ENCODE measurements around the gene NISCH.

NISCH gene

GRCh38 chr3:52493232-52494017 lies 38.0 kb downstream of the NISCH start:
- DNase-seq, result peak in 1 of 2 experiments; percentile 55

DNA sequence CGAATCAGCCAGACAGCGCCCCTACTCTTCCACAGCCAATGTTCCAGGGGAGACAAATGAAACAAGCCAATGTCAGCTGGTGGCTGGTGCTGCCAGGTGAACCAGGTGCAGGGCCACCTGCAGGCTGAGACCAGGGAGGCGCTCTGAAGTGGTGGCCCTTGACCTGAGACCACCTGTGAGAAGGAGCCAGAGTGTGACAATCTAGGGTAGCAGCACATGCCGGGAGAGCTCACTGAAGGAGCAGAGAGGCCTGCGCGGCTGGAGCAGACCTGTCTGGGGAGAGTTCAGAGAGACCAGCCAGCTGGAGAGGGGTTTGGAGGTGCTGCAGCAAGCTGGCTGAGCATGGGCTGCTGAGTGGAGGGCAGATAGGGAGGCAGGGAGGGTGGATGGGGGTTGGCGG lies 39.0 kb downstream of the NISCH start:
- peak; percentile 14 to 65 for DNase-seq

DNA sequence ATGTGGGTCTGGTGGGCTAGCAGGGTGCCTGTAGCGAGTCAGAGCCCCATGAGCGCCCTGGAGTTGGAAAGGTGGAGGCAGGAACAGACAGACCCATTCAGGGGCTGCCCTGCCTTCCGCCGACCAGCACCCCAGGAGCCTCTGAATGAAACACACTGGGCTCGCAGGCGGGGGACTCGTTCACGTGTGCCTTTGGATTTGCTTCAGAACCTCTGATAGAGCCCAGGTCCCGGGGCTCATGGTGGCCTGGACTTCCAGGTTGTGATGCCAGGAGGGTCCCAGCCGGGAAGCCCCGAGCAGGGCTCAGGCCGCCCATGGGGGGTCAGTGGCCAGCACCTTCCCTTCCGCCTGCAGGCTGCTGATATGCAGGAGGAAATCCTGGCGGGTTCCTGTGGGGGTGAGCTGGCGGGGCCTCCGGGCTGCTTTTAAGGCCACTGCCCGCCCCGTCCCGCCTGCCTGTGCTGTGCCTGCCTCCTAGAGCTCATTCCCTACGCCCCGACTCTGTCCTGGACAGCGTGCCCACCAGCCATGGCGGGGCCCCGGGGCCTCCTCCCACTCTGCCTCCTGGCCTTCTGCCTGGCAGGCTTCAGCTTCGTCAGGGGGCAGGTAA lies 39.6 kb downstream of the NISCH start, which contains the start of gene STAB1:
Gene STAB1, plus strand, starts transcription at position 453 of the 610 bp plus-strand sequence. Its CDS starts 76 bp downstream, at position 529.
- DNase-seq, result no peak

GRCh38 chr3:52495777-52496602 lies 40.6 kb downstream of the NISCH start:
- no peak for DNase-seq

DNA sequence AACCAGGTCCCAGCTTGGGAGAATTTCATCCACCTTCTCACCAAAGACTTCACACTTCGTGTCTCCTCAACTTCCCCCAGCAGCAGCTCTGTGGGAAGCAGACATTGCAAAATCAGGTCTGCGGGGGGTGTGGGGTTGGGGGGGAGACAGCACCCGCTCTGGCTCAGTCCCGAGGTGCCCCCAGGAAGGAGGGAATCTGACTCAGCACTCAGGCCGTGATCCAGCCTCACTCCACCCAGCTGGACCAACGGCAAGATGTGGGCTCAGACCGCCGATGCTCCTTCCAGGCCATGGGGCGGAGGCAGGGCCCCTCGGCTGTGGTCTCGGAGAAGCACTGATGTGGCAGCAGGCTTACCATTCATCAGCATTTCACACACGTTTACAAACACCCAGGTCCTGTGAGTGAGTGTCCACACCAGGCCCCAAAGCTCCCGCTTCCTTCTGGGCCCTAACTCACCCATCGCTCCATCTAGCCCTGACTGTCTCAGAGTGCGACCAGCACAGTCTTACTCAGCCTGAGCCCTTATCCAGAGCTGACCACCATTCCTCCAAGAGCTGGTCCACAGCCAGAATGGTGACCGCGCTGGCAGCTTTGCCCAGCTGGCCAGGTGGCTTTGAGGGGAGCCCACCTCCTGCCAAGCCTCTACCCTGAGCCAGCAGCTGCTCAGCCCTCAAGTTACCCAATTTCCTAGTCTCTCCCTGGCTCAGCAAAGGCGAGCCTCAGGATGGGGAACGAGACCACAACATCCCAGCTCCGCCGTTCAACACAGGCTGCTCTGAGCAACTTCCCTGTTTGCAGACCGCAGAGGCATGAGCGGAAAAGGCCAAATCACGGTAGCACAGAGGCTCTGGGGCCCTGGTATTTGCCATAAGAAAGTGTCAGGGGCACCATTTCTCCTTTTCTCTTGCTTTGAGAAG lies 43.0 kb downstream of the NISCH start:
- no peak for DNase-seq

DNA sequence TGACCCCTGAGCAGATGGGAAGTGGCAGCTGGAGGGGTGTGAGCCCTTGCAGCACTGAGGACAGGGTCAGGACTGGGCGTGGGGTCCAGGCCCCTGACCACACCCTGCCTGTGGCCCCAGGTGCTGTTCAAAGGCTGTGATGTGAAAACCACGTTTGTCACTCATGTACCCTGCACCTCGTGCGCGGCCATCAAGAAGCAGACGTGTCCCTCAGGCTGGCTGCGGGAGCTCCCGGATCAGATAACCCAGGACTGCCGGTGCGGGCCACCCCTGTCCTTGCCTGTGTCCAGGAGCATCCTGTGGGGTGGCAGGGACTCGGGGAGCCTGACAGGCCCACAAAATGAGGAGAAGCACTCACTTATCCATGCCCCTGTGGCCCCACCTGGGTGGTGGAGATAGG lies 45.6 kb downstream of the NISCH start:
- no peak for DNase-seq

DNA sequence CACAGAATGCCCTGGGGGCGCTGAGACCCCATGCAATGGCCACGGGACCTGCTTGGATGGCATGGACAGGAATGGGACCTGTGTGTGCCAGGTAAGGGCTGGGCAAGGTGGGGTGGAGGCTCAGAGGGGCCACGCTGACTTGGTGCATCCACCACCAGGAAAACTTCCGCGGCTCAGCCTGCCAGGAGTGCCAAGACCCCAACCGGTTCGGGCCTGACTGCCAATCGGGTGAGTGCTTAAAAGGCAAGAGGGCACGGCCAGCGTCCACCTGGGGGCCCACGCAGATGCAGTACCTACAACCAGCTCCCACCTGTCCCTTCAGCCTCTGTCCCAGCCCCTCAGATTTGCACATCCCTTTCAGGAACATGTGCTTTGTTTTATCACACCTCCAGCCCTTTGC lies 46.6 kb downstream of the NISCH start:
- DNase-seq, result no peak

GRCh38 chr3:52502808-52503350 lies 47.5 kb downstream of the NISCH start:
- DNase-seq, result no peak

GRCh38 chr3:52503788-52504424 lies 48.5 kb downstream of the NISCH start:
- no peak for DNase-seq

- no peak for DNase-seq
These were observed 49.6 kb downstream of the NISCH start for GRCh38 chr3:52504977-52505376.

DNA sequence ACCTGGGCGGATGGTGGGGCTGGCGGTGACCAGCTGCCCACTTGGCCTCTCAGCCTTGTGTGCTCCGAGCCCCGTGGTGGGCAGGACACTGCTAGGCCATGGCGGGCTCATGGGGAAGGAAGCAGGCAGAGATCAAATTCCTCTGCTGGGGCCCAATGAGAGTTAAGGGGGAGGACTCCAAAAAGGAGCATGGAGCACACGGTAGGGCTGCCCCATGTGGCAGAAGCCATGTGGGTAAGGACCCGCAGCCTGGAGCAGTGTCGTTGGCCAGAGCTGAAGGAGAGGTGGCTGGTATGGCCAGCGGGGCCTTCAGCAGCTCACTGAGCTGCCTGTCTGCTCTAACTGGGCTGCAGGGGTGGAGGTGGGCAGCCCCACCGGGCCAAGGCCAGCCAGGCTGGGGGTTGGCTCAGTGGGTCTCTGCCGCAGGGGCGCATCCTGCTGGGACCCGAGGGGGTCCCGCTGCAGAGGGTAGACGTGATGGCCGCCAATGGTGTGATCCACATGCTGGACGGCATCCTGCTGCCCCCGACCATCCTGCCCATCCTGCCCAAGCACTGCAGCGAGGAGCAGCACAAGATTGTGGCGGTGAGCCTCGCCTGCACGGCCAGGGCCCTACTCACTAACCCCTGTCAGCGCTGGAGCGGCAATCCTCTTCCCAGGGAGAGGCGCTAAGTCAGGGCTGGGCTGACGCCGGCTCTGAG lies 51.0 kb downstream of the NISCH start:
- DNase-seq, result no peak

DNA sequence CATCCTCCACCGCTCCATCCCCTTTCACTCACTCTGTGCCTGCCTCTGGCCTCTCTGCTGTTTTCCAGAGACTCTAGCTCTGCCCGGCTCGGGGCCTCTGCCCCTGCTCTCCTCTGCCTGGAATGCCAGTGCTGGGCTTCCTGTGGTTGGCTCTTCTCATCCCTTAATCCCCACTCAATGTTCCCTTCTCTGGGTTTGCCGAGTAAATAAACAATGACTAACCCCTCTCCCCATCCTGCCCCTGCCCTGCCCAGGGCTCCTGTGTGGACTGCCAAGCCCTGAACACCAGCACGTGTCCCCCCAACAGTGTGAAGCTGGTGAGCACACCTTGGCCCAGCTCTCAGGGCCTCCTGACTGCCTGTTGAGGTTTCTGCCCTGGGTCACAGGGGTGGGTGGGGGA lies 52.0 kb downstream of the NISCH start:
- DNase-seq, result no peak

DNA sequence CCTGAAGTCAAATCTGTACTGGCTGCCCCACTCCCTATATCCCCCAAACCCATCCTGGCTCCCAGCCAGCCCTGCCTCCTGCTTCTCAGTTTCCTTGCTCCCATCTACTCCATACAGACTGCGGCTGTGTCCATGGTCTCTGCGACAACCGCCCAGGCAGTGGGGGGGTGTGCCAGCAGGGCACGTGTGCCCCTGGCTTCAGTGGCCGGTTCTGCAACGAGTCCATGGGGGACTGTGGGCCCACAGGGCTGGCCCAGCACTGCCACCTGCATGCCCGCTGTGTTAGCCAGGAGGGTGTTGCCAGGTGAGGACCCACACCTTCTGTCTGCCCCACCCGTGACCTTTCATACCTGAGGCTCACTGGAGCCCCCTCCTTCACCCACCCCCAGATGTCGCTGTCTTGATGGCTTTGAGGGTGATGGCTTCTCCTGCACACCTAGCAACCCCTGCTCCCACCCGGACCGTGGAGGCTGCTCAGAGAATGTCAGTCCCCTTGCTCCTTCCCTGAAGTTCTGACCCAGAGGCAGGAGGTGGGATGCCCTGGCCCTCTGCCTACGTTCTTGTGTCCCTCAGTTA lies 54.4 kb downstream of the NISCH start:
- DNase-seq, result no peak

DNA sequence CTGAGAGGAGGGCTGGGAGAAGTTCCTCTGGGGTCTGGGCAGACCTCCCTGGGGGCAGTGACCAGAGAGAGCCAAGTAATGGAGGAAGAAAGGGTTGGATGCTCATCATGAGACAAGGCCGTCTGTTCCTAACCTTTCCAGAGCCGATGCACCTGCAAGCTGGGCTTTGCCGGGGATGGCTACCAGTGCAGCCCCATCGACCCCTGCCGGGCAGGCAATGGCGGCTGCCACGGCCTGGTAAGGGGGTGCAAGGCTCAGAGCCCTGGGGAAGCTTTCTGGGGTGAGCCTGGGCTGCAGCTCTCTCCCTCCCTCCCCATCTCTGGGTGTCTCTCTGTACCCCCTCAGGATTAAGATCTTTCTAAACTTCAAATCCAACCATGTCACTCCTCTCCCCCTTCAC lies 56.1 kb downstream of the NISCH start:
- DNase-seq, result no peak

DNA sequence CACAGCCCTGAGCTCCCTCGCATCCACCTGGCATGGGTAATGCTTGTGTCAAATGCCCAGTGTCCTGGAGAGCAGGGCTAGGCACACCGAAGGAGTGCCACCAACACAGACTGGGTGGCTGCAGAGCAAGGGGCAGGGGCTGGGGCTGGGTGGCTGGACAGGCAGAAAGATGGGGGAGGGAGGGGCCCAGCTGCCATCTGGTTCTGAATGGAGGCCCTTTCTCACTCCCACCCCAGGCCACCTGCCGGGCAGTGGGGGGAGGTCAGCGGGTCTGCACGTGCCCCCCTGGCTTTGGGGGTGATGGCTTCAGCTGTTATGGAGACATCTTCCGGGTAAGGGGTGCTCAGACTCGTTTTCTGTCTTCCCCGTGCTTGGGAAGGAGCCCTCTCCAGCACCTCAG lies 56.7 kb downstream of the NISCH start:
- peak in 1 of 2 experiments; percentile 28 for DNase-seq

DNA sequence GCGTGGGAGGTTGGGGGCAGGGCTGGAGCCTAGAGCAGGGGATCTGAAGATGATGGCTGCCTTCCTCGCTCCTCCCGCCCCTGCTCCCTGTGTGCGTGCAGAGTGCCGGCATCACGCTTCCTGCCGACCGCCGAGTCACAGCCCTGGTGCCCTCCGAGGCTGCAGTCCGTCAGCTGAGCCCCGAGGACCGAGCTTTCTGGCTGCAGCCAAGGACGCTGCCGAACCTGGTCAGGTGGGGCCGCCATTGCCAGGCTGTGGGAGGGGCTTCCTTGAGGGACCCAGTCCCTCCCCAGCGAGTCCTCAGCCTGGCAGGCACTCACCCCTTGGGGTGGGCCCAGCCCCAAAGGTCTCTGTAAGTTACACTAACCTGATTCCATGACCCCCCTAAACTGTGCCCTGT lies 57.3 kb downstream of the NISCH start:
- DNase-seq, result no peak

GRCh38 chr3:52513281-52513680 lies 57.9 kb downstream of the NISCH start:
- no peak for DNase-seq

- no peak for DNase-seq
These were observed 59.2 kb downstream of the NISCH start for GRCh38 chr3:52514576-52514975.

GRCh38 chr3:52515192-52515591 lies 59.8 kb downstream of the NISCH start:
- no peak for DNase-seq

DNA sequence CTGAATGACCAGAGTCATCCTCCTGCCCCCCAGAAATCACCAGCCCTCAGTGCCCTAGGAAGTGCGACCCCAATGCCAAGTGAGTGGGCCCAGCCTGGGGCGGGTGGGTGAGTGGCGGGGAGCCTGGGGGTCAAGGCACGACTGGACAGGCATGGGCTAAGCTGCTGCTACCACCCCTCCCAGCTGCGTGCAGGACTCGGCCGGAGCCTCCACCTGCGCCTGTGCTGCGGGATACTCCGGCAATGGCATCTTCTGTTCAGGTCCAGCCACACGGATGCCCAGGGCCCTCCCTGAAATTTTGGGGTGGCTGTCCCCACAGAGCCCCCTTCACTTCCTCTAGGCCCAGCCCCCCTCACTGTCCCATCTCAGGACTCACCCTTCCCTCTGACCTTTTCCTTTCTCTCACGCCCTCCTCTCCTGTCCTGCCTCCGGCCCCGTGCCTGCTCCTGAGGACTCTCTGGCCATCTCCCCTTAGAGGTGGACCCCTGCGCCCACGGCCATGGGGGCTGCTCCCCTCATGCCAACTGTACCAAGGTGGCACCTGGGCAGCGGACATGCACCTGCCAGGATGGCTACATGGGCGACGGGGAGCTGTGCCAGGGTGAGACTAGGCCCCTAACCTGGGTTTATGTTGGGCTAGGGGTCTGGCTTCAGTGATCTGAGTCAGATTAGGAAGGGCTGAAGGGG lies 61.2 kb downstream of the NISCH start:
- no peak for DNase-seq

Data from NCI-H524 (cell line).